ENCODE measurements around the gene TIMM10B.
"Not testable (repeated sequence)": the region's sequence is repeated elsewhere in the genome, so short reads cannot be mapped to it uniquely, and the experiment has no call there.

The TIMM10B gene

GRCh38 chr11:6520265-6520664 lies 39.0 kb downstream of the TIMM10B start:
- no peak for DNase-seq

GRCh38 chr11:6521946-6522345 lies 40.6 kb downstream of the TIMM10B start:
- DNase-seq = not testable (repeated sequence)

GRCh38 chr11:6523253-6523652 lies 42.0 kb downstream of the TIMM10B start:
- DNase-seq = no peak

- DNase-seq = no peak
These were observed 45.3 kb downstream of the TIMM10B start for GRCh38 chr11:6526411-6527135.

- DNase-seq = no peak
These were observed 48.0 kb downstream of the TIMM10B start for GRCh38 chr11:6529266-6529665.

- no peak for DNase-seq
These were observed 49.5 kb downstream of the TIMM10B start for GRCh38 chr11:6530848-6531247.

GRCh38 chr11:6531267-6531752 lies 50.0 kb downstream of the TIMM10B start:
- DNase-seq = peak; percentile 11 to 72

Data from inflammatory macrophage treated with lipopolysaccharide for 1 hour (primary cell).